Neural progenitor cell (in vitro differentiated cells): ENCODE data around the gene HPD. TPM values are rescaled to one million over a fixed set of nuclear protein-coding genes. Genes with fewer than 3 reads are reported as not detected.

Experiments
- DNase-seq: peaks from one replicate; pipeline ENCODE4 v3.0.0-alpha.2; 2016; ENCODE audit warnings: low spot score
- H2AFZ ChIP-seq: fragments of 200-600 bp; sonication (generic); replicated peaks from 2 replicates; pipeline ENCODE4 v1.6.1; 2016; ENCODE audit warnings: antibody characterized with exemption
- H3F3A ChIP-seq: fragments of 200-600 bp; sonication (generic); 2 replicates; pipeline ENCODE4 v1.6.1; 2016; ENCODE audit warnings: antibody characterized with exemption, low read depth
- H3K27ac ChIP-seq: fragments of 200-600 bp; sonication (generic); 2 replicates; pipeline ENCODE4 v1.5.1; 2016; ENCODE audit warnings: mild to moderate bottlenecking
- H3K27me3 ChIP-seq: fragments of 200-600 bp; sonication (generic); 2 replicates; pipeline ENCODE4 v1.6.1; 2016; ENCODE audit warnings: mild to moderate bottlenecking, moderate library complexity
- H3K36me3 ChIP-seq: fragments of 200-600 bp; sonication (generic); 2 replicates; pipeline ENCODE4 v1.5.1; 2016
- H3K4me1 ChIP-seq: fragments of 200-600 bp; sonication (generic); 2 replicates; pipeline ENCODE4 v1.6.1; 2016; ENCODE audit warnings: mixed run types
- H3K4me2 ChIP-seq: fragments of 200-600 bp; sonication (generic); 2 replicates; pipeline ENCODE4 v1.6.1; 2016
- H3K4me3 ChIP-seq: fragments of 200-600 bp; sonication (generic); 2 replicates; pipeline ENCODE4 v1.5.1; 2016
- H3K79me2 ChIP-seq: fragments of 200-600 bp; sonication (generic); 2 replicates; pipeline ENCODE4 v1.6.1; 2016; ENCODE audit warnings: low read depth
- H3K9ac ChIP-seq: fragments of 200-600 bp; sonication (generic); 2 replicates; pipeline ENCODE4 v1.6.1; 2016
- H3K9me3 ChIP-seq: fragments of 200-600 bp; sonication (generic); 2 replicates; pipeline ENCODE4 v1.5.1; 2016; ENCODE audit warnings: low read depth
- H4K20me1 ChIP-seq: fragments of 200-600 bp; sonication (generic); 2 replicates; pipeline ENCODE4 v1.6.1; 2016; ENCODE audit warnings: low read depth
- H3K27ac Mint-ChIP-seq: 3 replicates; pipeline ENCODE4 v1.8.0; 2021; ENCODE audit warnings: mixed read lengths
- H3K27me3 Mint-ChIP-seq: 2 replicates; pipeline ENCODE4 v1.8.0; 2022; ENCODE audit warnings: low read depth, mild to moderate bottlenecking, inconsistent platforms, moderate library complexity, mixed read lengths; ENCODE audit not compliant: insufficient read depth
- H3K36me3 Mint-ChIP-seq: 3 replicates; pipeline ENCODE4 v1.8.0; 2021; ENCODE audit warnings: mixed read lengths
- H3K4me1 Mint-ChIP-seq: 3 replicates; pipeline ENCODE4 v1.8.0; 2021; ENCODE audit warnings: mixed read lengths
- H3K4me3 Mint-ChIP-seq: 3 replicates; pipeline ENCODE4 v1.8.0; 2021; ENCODE audit warnings: mild to moderate bottlenecking, moderate library complexity, mixed read lengths
- H3K9me3 Mint-ChIP-seq: 3 replicates; pipeline ENCODE4 v1.8.0; 2020; ENCODE audit warnings: mixed read lengths
- CTCF ChIP-seq: fragments of 200-600 bp; sonication (generic); IDR thresholded peaks from 2 replicates; pipeline ENCODE4 v1.5.1; 2017; ENCODE audit warnings: antibody characterized with exemption, mild to moderate bottlenecking
- EZH2 ChIP-seq: fragments of 200-600 bp; sonication (generic); IDR thresholded peaks from 2 replicates; pipeline ENCODE4 v1.6.1; 2017; ENCODE audit warnings: antibody characterized with exemption, mild to moderate bottlenecking, moderate library complexity
- EZH2phosphoT487 ChIP-seq: fragments of 200-600 bp; sonication (generic); IDR thresholded peaks from 2 replicates; pipeline ENCODE4 v1.6.1; 2017; ENCODE audit warnings: antibody characterized with exemption
- total RNA-seq: library from RNA; depleted of rRNA; stranded (reverse); fragments of >200 nt; gene quantifications from 2 replicates; pipeline ENCODE4 v1.2.3, GENCODE V29; 2015; ENCODE audit warnings: low replicate concordance

The HPD gene
- total RNA-seq, 1 donor from 2014 or later, result not detected

GRCh38 chr12:121839106-121839992 is 19.3 kb downstream of the HPD start:
- no peaks in the 10 kb centered on the region for H3K9me3 Mint-ChIP-seq
- peaks cover 8% of the 10 kb centered on the region for H3K27me3 Mint-ChIP-seq
- Histone ChIP-seq H3K4me1 (no peaks in the 10 kb centered on the region), H3K27ac (no peak overlapping the region), H3K36me3 (no peaks in the 10 kb centered on the region), H3K79me2 (no peaks in the 10 kb centered on the region), H3K9me3 (no peaks in the 10 kb centered on the region), H3K9ac (peak overlapping the region; percentile 46), H2AFZ (peak overlapping the region; percentile 89), H3K4me2 (peak overlapping the region; percentile 83), H3K27me3 (no peaks in the 10 kb centered on the region), H3F3A (peaks cover 20% of the 10 kb centered on the region), H3K4me3 (peak overlapping the region; percentile 71), H4K20me1 (no peaks in the 10 kb centered on the region)
- TF ChIP-seq EZH2 (no peak), CTCF (peak; percentile 43)
- no peaks in the 10 kb centered on the region for H3K36me3 Mint-ChIP-seq
- peak overlapping the region; percentile 87 for H3K27ac Mint-ChIP-seq
- H3K4me3 Mint-ChIP-seq, result peak overlapping the region; percentile 93
- H3K4me1 Mint-ChIP-seq, result peaks cover 21% of the 10 kb centered on the region
- peak; percentile 100 for DNase-seq

GRCh38 chr12:121838126-121838525 is 20.5 kb downstream of the HPD start:
- H3K4me1 ChIP-seq, result no peaks in the 10 kb centered on the region
- Mint-ChIP-seq H3K27me3 (peaks cover 6% of the 10 kb centered on the region), H3K4me1 (peaks cover 16% of the 10 kb centered on the region), H3K4me3 (peak overlapping the region; percentile 50), H3K27ac (no peak overlapping the region), H3K9me3 (no peaks in the 10 kb centered on the region), H3K36me3 (no peaks in the 10 kb centered on the region)
- no peak for DNase-seq
- H4K20me1 ChIP-seq, result no peaks in the 10 kb centered on the region
- H3K4me2 ChIP-seq, result no peak overlapping the region
- H3K27ac ChIP-seq, result no peak overlapping the region
- no peaks in the 10 kb centered on the region for H3K27me3 ChIP-seq
- no peak overlapping the region for H2AFZ ChIP-seq
- no peak overlapping the region for H3K4me3 ChIP-seq
- no peaks in the 10 kb centered on the region for H3K36me3 ChIP-seq
- H3K9me3 ChIP-seq, result no peaks in the 10 kb centered on the region
- TF ChIP-seq EZH2phosphoT487 (no peak), EZH2 (no peak), CTCF (no peak)
- H3K79me2 ChIP-seq, result no peaks in the 10 kb centered on the region
- H3F3A ChIP-seq, result peaks cover 20% of the 10 kb centered on the region
- H3K9ac ChIP-seq, result no peak overlapping the region

- no peak overlapping the region for H3K27ac Mint-ChIP-seq
- H3K9me3 Mint-ChIP-seq, result no peaks in the 10 kb centered on the region
- no peak for DNase-seq
These were observed 21.0 kb downstream of the HPD start for GRCh38 chr12:121837680-121838079.

More at GRCh38 chr12:121837680-121838079, 21.0 kb downstream of the HPD start:
- H3K4me1 Mint-ChIP-seq, result peaks cover 13% of the 10 kb centered on the region
- H3K36me3 Mint-ChIP-seq, result no peaks in the 10 kb centered on the region
- no peak overlapping the region for H3K4me3 Mint-ChIP-seq
- Histone ChIP-seq H4K20me1 (no peaks in the 10 kb centered on the region), H3K4me2 (no peak overlapping the region), H3K27me3 (no peaks in the 10 kb centered on the region), H3K9me3 (no peaks in the 10 kb centered on the region), H3K9ac (no peak overlapping the region), H3K4me1 (no peaks in the 10 kb centered on the region), H3K36me3 (no peaks in the 10 kb centered on the region), H3K27ac (no peak overlapping the region), H3K4me3 (no peak overlapping the region), H3K79me2 (no peaks in the 10 kb centered on the region), H3F3A (peaks cover 20% of the 10 kb centered on the region), H2AFZ (no peak overlapping the region)
- TF ChIP-seq EZH2phosphoT487 (no peak), EZH2 (no peak), CTCF (no peak)
- H3K27me3 Mint-ChIP-seq, result peaks cover 6% of the 10 kb centered on the region
